Activated gamma-delta T cell (primary cell): Measurements from ENCODE around the gene TWF2.

ENCODE experiments used
- DNase-seq: peaks from one replicate; lab custom pipeline; 2025; lab: John Stamatoyannopoulos, UW

Gene TWF2

DNA sequence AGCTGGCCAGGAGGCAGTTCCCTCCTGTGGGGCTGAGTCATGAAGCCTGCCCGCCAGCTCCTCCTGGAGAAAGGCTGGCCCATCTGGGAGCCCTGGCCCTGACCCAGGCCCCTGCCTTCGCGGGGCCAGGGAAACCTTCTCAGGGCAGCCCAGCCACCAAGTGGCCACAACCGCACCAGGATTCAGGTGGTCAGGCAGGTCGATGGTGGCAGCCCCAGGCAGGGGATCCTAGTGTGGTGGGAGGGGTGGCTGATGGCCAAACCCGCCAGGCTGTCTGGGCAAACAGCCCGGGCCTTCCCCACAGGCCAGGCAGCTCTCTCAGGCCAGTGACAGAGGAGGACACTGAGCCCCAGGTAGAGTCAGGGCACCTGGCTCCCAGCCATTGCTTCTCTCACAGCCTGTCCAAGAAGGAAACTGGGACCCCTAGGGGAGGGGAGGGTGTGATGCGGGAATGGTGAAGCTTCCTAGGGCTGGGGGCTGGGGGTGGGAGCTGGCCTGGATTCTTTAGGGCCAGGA is 1.2 kb downstream of the TWF2 start:
- no peak for DNase-seq

GRCh38 chr3:52237006-52237656 is 1.8 kb downstream of the TWF2 start:
- DNase-seq = no peak

DNA sequence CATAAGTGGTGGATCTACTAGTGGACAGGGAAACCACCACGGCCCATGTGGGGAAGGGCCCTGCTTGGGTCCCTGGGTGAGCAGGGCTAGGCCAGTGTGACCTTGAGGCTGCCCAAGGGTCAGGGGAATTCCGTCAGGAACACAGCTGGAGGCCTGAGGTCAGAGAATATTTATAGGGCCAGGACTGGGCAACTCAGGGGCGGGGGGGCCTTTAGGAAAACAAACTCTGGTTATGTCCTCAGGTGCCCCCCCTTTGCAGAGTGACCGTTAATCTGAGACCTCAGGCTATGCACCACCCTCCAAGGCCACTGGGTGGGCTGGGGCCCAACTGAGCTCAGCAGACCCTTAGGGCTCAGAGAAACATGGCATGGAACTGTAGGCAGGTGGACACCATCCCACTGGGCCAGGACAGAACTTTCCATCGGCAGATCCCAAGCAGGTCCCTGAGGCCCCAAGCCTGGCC is 2.5 kb downstream of the TWF2 start:
- no peak for DNase-seq

DNA sequence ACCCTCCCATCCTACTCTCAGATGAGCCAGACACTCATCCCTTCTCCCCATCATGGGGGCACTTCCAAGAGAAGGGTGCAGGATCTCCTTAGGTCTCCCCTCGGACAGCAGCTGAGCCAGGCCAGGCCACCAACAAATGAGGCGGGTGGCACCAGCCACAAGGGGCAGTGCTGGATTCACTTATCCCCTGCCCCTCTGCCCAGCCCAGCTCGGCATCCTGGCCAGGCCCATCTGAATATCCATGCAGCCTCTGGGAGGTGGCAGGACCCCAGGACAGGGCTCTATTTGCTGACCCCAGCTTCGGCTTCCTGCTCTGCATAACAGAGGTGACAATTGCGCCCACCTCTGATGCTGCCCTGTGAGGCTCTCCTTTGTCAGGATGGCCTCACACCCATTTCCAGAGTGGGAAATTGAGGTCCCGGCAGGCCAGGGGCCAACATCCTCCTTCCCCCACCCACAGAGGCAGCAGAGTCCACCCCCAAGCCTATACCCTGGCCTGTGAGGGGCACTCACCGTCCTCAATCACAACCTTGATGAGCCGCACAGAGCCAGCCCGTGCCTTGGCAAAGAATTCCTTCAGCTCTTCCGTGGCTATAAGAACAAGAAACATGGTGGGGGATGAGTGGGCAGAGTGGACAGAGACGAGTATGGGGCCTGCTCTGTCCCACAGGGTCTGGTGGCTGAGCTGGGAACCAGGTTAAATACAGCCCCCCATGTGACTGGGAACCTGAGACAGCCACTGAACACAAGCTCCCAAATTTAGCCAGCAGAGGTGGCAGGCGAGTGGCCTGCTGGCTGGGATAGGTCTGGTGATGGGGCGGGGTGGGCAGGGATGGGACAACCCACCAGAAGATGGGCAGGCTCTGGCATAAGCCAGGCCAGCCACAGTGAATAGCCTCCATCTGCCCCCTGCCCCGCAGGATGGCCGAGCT is 4.2 kb downstream of the TWF2 start:
- no peak for DNase-seq

GRCh38 chr3:52233968-52234367 is 5.0 kb downstream of the TWF2 start:
- no peak for DNase-seq

DNA sequence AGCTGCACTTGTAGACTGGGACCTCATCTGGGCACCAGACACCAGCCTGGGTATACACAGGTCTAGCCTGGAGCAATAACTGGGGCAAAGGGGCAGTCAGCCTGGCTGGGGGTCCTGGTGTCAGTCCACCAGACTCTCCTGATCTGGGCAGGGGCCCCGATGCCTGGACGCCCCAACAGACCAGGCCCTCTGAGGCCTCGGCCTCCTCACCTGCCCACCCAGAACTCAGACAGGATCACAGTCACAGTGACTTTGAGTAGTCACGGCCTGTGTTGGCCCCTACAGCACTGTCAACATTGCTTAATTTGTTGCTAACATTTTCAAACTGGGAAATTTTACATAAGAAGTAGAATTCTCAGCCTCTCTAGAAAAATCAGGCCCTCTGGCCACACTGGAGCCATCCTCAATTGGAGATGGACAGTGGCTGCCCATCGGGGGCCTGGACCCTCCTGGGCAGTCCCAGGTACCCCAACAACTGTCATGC is 5.8 kb downstream of the TWF2 start:
- no peak for DNase-seq

DNA sequence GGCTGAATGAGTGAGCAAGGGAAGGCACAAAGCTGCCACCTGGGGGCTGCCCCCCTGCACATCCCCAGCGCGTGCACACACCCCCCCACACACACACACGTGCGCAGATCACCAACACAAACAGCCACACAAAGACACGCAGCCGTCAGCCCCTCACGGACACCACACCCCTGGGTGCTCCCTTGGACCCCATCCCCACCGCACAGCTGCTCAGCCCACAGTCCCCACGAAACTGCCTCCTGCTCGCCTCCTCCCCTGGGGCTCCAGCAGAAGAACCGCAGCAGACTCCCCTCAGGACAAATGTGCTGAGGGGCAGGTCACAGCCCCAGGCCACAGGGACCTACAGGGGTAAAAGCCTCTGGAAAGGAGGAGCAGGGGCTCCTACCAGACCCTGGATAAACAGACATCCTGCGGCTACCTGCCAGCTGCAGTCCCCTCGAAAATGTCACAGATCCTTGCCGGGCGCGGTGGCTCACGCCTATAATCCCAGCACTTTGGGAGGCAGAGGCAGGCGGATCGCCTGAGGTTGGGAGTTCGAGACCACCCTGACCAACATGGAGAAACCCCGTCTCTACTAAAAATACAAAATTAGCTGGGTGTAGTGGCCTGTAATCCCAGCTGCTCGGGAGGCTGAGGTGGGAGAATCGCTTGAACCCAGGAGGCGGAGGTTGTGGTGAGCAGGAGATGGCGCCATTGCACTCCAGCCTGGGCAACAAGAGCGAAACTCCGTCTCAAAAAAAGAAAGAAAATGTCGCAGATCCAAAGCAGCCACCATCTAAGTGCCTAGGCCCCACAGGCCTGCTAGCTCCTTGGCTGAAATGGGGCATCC is 6.5 kb downstream of the TWF2 start:
- DNase-seq = no peak

DNA sequence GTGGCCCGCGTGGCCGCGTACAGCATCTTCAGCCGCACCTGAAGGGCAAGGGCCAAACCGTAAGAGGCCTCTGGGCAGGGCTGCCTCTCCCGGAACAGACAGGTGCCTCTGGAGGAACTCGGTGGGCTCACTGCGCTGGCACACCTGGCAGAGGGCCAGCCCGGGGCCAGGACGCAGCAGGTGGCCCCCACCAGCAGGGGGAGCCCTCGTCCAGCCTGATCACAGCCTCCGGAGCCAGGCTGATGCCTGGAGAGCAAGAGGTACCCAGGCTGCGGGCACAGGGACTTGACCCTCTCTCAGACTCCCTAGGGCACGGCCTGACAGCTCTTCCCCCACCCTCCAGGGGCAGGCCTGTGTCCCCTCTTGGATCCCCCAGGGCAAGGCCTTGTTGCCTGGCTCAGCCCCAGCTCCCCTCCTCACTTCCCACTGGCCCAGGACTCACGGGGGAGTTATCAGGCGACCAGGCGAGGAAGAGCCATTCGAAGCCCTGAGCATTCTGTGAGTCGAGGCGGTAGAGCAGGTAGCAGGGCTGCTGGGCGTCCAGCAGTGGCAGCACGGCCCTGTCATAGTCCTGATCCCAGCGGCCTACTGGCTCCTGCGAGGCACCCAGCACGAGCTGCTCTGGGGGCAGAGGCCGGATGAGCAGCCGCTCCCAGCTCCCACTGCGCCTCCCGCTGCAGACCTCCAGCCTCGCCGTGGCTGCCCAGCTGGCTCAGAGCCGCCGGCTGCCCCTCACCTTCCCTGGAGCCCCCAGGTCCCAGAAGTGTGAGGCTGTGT is 7.3 kb downstream of the TWF2 start:
- peak; percentile 68 for DNase-seq

- DNase-seq = no peak
Observed at GRCh38 chr3:52230889-52231499, 8.0 kb downstream of the TWF2 start.

GRCh38 chr3:52230461-52230860 is 8.5 kb downstream of the TWF2 start:
- DNase-seq = no peak

DNA sequence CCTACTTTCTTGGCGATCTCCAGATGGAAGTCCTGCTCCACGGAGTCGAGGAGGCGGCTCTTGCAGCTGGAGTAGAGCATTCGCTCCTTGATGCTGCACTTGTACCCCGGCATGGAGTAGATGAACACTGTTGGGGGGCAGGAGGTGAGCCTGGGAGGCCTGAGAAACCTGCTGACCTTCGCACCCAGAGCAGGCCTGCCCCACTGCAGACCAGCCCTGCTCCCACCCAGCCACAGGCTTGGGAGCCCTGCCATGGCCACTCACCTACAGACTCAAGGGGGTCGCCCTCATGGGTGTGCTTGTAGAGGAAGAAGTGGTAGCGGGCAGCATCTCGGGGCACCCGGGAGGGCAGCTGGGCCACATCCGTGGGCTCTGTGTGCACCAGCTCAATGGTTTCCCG is 9.3 kb downstream of the TWF2 start:
- no peak for DNase-seq

DNA sequence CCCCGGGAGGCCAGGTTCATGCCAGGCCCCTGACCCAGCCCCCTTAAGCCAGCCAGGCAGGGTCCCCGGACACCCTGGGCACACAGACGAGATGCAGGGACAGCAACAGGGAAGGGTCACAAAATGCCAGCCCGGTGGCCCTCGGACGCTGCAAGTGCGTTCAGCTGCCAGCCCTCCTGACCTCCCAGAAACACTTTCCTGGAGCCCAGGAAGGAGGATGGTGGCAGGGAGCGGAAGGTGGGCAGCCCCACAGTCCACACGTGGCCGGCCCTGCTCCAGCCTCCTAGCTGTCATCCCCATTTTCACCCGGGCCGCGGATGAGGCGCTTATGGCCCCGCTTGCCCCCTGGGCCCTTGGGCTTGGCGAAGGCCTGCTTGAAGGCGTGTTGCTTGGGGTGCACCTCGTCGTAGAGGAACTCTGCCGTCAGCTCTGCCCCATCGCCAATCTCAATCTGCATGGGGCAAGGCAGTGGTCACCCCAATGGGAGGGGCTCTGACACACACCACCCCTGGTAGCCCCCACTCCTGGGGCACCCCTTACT is 10.1 kb downstream of the TWF2 start:
- no peak for DNase-seq

GRCh38 chr3:52228266-52228665 is 10.7 kb downstream of the TWF2 start:
- DNase-seq = no peak

GRCh38 chr3:52227766-52228165 is 11.2 kb downstream of the TWF2 start:
- DNase-seq = no peak

- DNase-seq = no peak
Observed at GRCh38 chr3:52227117-52227516, 11.8 kb downstream of the TWF2 start.

GRCh38 chr3:52226229-52226817 is 12.6 kb downstream of the TWF2 start:
- no peak for DNase-seq

DNA sequence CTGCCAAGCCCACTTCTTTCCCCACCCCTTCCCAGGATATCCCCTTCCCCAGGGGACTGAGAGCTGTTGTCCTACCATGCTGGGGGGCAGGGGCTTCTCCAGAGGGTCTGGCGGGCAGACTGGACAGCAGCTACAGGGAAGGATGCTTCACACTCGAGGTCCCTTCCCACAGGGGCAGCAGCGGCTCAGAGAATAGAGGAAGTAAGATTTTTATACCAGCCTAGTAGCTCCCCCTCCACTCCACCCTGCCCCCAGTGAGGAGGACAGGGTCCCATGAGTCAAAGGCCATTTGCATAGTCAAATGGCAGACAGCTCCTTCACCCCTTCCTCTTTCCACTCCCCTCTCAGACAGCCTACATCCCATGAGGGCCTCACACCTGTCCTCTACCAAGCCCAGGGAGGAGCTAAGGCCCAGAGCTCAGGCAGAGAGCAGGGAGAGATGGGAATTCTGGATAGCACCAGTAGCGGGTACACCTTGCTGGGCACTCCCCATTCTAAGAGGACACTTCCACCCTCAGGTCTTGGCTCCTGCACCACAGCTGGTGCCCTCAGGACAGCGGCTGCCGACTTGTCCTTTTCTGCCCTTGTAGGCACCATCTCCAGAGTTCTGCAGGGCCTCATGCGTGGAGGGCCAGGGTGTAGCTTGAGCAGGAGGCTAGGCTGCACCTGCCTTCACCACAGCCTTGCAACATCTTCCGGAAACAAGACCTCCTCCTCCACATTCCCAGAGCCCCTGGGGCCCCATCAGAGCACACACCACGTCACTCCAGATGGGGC is 13.3 kb downstream of the TWF2 start, which contains the start of gene TLR9:
Gene TLR9 (minus strand): TSS at position 194 of the 777 bp plus-strand sequence. CDS start 116 bp downstream, at position 78.
- DNase-seq = no peak

DNA sequence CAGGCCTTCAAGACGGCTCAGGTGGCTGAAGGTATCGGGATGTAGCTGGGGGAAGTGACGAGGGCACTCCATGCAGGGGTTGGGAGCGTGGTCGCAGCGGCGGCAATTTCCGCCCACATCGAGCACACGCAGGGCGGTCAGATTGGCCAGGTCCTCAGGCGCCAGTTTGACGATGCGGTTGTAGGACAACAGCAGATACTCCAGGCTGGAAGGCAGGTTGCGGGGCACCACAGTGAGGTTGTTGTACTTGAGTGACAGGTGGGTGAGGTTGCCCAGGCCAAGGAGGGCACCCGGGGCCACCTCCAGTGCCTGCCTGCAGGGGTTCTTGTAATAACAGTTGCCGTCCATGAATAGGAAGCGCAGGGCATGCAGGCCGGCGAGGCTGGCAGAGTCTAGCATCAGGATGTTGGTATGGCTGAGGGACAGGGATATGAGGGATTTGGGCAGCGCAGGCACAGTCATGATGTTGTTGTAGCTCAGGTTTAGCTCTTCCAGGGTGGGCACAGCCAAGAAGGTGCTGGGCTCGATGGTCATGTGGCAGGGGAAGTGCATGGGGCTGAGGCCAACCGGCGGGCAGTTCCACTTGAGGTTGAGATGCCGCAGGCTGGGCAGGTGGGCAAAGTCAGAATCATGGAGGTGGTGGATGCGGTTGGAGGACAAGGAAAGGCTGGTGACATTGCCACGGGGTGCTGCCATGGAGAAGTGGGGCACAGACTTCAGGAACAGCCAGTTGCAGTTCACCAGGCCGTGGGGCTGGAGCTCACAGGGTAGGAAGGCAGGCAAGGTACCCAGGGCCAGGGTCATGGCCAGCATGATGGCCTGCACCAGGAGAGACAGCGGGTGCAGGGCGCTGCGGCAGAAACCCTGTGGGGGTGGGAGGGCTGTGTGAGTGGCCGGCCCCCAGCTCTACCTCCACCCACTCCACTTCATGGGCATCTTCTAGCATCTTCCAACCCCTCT is 15.2 kb downstream of the TWF2 start:
- no peak for DNase-seq
